CD4-positive, alpha-beta T cell treated with Interleukin-4 for 4 hours (primary cell): ENCODE data around the gene CPEB3.
"Not testable (repeated sequence)": the region's sequence is repeated elsewhere in the genome, so short reads cannot be mapped to it uniquely, and the experiment has no call there.

Experiments
- DNase-seq: peaks from one replicate; pipeline ENCODE4 v3.0.0-alpha.2; 2020

The CPEB3 gene

GRCh38 chr10:92290837-92291615 is at the start of gene CPEB3, which contains the start of gene MARCHF5:
Gene CPEB3, minus strand, starts transcription at chr10:92291078. Its CDS starts 50,728 bp downstream, at chr10:92240350.
Gene MARCHF5, plus strand, starts transcription at chr10:92291167. Its CDS starts 328 bp downstream, at chr10:92291495.
- DNase-seq = peak; percentile 92

- not testable (repeated sequence) for DNase-seq
Observed at GRCh38 chr10:92329927-92330326, 39.0 kb upstream of the CPEB3 start.

- no peak for DNase-seq
Observed at GRCh38 chr10:92328993-92329392, 38.1 kb upstream of the CPEB3 start.

GRCh38 chr10:92327445-92328433 is 36.9 kb upstream of the CPEB3 start:
- DNase-seq = no peak

- DNase-seq = no peak
Observed at GRCh38 chr10:92323079-92323478, 32.2 kb upstream of the CPEB3 start.

- no peak for DNase-seq
Observed at GRCh38 chr10:92316610-92317009, 25.7 kb upstream of the CPEB3 start.

GRCh38 chr10:92313750-92314149 is 22.9 kb upstream of the CPEB3 start:
- no peak for DNase-seq

- DNase-seq = no peak
Observed at GRCh38 chr10:92309272-92309671, 18.4 kb upstream of the CPEB3 start.

- no peak for DNase-seq
Observed at GRCh38 chr10:92305133-92306072, 14.5 kb upstream of the CPEB3 start.

GRCh38 chr10:92304061-92304460 is 13.2 kb upstream of the CPEB3 start:
- no peak for DNase-seq

GRCh38 chr10:92303096-92303495 is 12.2 kb upstream of the CPEB3 start:
- no peak for DNase-seq

- DNase-seq = no peak
Observed at GRCh38 chr10:92298487-92298886, 7.6 kb upstream of the CPEB3 start.

GRCh38 chr10:92291921-92292845 is 1.3 kb upstream of the CPEB3 start:
- DNase-seq = peak; percentile 28

- no peak for DNase-seq
Observed at GRCh38 chr10:92291616-92291865, 663 bp upstream of the CPEB3 start.

GRCh38 chr10:92290076-92290836 is 622 bp downstream of the CPEB3 start:
- DNase-seq = peak; percentile 10

GRCh38 chr10:92284112-92284704 is 6.7 kb downstream of the CPEB3 start:
- no peak for DNase-seq

- no peak for DNase-seq
Observed at GRCh38 chr10:92278996-92279696, 11.7 kb downstream of the CPEB3 start.

GRCh38 chr10:92274071-92274470 is 16.8 kb downstream of the CPEB3 start:
- DNase-seq = no peak

GRCh38 chr10:92268748-92269147 is 22.1 kb downstream of the CPEB3 start:
- no peak for DNase-seq

- no peak for DNase-seq
Observed at GRCh38 chr10:92267343-92267742, 23.5 kb downstream of the CPEB3 start.
